ENCODE data around the gene PKNOX2. TPM values are rescaled to one million over a fixed set of nuclear protein-coding genes. Genes with fewer than 3 reads are reported as not detected.

Gene PKNOX2
- total and polyA plus RNA-seq, 9 donors, result 10.6 to 42.3 (median 30.0) TPM

DNA sequence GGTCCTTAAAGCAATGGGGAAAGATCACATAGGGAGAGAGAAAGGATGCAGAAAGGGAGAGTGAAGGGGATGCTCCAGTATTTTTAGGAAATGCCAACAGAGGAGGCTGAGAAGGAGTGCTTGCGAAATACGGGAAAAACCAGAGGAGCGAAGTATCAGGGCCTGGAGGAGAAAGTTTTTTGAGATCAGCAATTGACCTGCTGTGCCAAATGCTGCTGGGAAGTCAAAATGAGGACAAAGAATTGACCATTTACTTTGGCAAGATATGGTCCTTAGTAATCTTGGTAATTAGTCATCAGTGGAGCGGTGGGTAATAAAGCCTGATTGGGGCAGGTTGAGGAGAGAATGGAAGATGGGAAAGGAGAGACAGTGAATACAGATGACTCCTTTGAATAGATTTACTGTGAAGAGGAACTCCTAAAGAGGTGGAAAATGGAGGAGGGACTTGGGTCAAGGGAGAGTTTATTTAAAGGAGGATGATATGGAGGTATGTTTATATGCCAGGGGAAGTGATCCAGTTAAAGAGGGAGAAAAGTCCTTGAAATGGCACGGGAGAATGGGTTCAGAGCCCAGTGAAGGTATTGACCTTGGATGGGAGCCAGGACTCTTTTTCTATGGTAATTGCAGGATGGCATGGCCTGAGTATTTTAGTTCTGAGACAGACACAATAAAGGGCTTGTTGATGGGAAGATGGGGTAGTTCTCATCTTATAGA lies 111.5 kb downstream of the PKNOX2 start:
- intact Hi-C loops (cut with DNase I), result no loop called here
- 50 to 64% (median 57%) methylated on average over 5 of the region's 5 CpGs for WGBS, 3 donors
- Histone ChIP-seq H3K27me3 (no peaks in the 10 kb centered on the region), H3K4me3 (no peak overlapping the region), H3K4me1 (ENCODE audit: insufficient read depth) (peaks cover 18% of the 10 kb centered on the region), H3K9me3 (no peaks in the 10 kb centered on the region), H3K27ac (no peak overlapping the region), H3K36me3 (no peaks in the 10 kb centered on the region)
- no peak for DNase-seq
- TF ChIP-seq POLR2A (IDR thresholded peaks at IDR 0.05) (no peak), EP300 (IDR thresholded peaks at IDR 0.05) (no peak)
- TF ChIP-seq, protein P1, sequence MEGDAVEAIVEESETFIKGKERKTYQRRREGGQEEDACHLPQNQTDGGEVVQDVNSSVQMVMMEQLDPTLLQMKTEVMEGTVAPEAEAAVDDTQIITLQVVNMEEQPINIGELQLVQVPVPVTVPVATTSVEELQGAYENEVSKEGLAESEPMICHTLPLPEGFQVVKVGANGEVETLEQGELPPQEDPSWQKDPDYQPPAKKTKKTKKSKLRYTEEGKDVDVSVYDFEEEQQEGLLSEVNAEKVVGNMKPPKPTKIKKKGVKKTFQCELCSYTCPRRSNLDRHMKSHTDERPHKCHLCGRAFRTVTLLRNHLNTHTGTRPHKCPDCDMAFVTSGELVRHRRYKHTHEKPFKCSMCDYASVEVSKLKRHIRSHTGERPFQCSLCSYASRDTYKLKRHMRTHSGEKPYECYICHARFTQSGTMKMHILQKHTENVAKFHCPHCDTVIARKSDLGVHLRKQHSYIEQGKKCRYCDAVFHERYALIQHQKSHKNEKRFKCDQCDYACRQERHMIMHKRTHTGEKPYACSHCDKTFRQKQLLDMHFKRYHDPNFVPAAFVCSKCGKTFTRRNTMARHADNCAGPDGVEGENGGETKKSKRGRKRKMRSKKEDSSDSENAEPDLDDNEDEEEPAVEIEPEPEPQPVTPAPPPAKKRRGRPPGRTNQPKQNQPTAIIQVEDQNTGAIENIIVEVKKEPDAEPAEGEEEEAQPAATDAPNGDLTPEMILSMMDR (IDR thresholded peaks at IDR 0.05), result no peak

DNA sequence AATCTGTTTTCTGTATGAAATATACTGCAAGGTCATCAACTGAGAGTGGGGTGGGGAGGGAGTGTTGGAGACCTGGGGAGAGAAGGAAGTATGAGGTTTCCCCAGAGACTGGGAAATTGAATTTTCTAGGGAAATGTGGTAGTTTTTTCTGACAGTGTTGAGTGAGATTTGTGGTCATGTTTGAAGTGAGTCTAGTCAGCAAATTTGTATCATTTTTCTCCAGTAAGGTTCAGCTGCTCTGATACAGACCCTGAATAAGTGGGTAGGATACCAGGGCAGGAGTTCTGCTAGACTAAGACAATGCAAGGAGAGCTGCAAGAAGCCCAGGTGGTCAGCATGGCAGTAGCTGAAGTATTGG lies 112.0 kb downstream of the PKNOX2 start:
- Histone ChIP-seq H3K27me3 (no peaks in the 10 kb centered on the region), H3K4me1 (ENCODE audit: insufficient read depth) (peaks cover 18% of the 10 kb centered on the region), H3K9me3 (no peaks in the 10 kb centered on the region), H3K4me3 (no peak overlapping the region), H3K27ac (no peak overlapping the region), H3K36me3 (no peaks in the 10 kb centered on the region)
- no peak for DNase-seq
- intact Hi-C loops (cut with DNase I), result no loop called here
- TF ChIP-seq, protein P1 (IDR thresholded peaks at IDR 0.05), result no peak
- TF ChIP-seq POLR2A (IDR thresholded peaks at IDR 0.05), result no peak
- no peak for TF ChIP-seq EP300 (IDR thresholded peaks at IDR 0.05)

DNA sequence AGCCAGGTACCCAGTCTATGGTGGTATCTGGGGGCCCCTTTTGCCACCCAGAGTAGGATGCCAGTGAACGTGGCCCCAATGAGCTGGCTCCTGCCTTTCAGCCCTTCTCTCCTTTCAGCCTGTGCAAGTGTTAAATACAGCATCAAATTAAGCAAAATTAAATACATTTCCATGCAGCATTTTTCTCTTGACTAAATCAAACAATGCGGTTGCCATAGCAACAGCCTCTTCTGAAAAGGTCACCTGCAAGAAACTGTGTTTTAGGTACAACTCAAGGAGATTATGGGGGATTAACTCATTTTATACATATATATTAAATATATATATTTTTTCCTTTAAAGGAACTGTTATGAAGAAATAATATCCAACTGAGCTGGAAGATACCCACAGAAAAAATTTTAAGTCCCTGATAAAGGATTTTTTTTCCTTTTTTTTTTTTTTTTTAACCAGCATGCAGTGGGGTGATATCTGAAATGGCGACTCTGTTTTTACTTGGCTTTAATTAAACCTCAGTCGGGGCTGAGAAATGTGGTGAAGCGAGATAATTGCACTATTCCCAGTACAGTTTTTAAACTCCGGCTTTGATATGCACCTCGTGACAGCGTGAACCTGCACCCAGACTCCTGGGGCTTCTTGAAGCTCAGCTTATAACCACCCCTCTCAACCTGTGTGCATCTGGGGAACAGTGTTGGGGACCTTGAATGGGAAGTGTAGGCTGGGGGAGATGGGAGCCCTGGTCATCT lies 115.3 kb downstream of the PKNOX2 start:
- H3K4me3 ChIP-seq, result no peak overlapping the region
- peaks cover 14% of the 10 kb centered on the region for H3K4me1 ChIP-seq (ENCODE audit: insufficient read depth)
- H3K27me3 ChIP-seq, result no peaks in the 10 kb centered on the region
- H3K9me3 ChIP-seq, result no peaks in the 10 kb centered on the region
- no peak for DNase-seq
- 70 to 81% (median 72%) methylated on average over 8 of the region's 8 CpGs for WGBS, 3 donors
- intact Hi-C loops (cut with DNase I), result no loop called here
- H3K36me3 ChIP-seq, result no peaks in the 10 kb centered on the region
- H3K27ac ChIP-seq, result no peak overlapping the region
- TF ChIP-seq EP300 (IDR thresholded peaks at IDR 0.05) (no peak), POLR2A (IDR thresholded peaks at IDR 0.05) (no peak)
- TF ChIP-seq, protein P1 (IDR thresholded peaks at IDR 0.05), result no peak

DNA sequence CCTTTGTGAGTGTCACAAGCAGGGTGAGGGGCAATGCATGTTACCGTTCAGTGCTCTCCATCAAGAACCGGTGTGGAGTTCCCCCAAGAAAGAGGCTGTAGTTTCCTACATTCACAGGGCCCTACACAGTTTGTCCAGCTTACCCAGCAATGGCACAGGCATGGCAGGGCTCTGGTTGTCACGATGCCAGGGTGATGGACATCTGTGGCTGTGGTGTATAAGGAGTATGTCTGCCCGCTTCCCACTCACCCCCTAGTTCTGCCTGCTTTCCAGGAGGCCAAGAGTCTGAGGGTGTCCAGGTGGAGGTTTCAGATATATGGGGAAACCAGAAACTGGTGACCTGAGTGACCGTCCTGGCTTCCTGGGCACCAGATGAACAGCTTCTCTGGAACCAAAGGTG lies 116.1 kb downstream of the PKNOX2 start:
- H3K9me3 ChIP-seq, result no peaks in the 10 kb centered on the region
- intact Hi-C loops (cut with DNase I), result no loop called here
- H3K36me3 ChIP-seq, result no peaks in the 10 kb centered on the region
- no peaks in the 10 kb centered on the region for H3K27me3 ChIP-seq
- WGBS, 3 donors, result 88 to 95% (median 91%) methylated on average over 5 of the region's 5 CpGs
- H3K27ac ChIP-seq, result no peak overlapping the region
- H3K4me1 ChIP-seq (ENCODE audit: insufficient read depth), result peaks cover 12% of the 10 kb centered on the region
- H3K4me3 ChIP-seq, result no peak overlapping the region
- DNase-seq, result no peak
- TF ChIP-seq EP300 (IDR thresholded peaks at IDR 0.05) (no peak), POLR2A (IDR thresholded peaks at IDR 0.05) (no peak)
- TF ChIP-seq, protein P1 (IDR thresholded peaks at IDR 0.05), result no peak

Measured in ovary (tissue), 9 donors.